Activated B cell treated with CpG ODN at 0.5 μM for 24 hours (primary cell): ENCODE data around the gene RAPGEF2. TPM values are rescaled to one million over a fixed set of nuclear protein-coding genes. Genes with fewer than 3 reads are reported as not detected.
A peak's percentile ranks its signal among the peaks of the same experiment; 100 is the strongest.
"Not testable (repeated sequence)": the region's sequence is repeated elsewhere in the genome, so short reads cannot be mapped to it uniquely, and the experiment has no call there.

Source experiments
- ATAC-seq: fragments of 200-7000 bp; cut with Tn5 transposase; one replicate; pipeline ENCODE4 v1.10.0; 2021; ENCODE audit warnings: low read depth, mild to moderate bottlenecking, moderate library complexity
- CTCF ChIA-PET: fragments of 350-600 bp; sonication (Branson Sonifier 250); formaldehyde crosslinking; loops from one replicate; lab custom pipeline; 2021; ENCODE audit warnings: antibody characterized with exemption; lab: Charles Lee
- POLR2A ChIA-PET: fragments of 350-600 bp; sonication (Branson Sonifier 250); formaldehyde crosslinking; loops from one replicate; lab custom pipeline; 2021; ENCODE audit warnings: antibody characterized with exemption; lab: Charles Lee
- DNase-seq: peaks from one replicate; pipeline ENCODE4 v3.0.0; 2022
- H3K27ac Mint-ChIP-seq: one replicate; pipeline ENCODE4 v1.8.0; 2020; ENCODE audit warnings: mixed read lengths
- H3K27me3 Mint-ChIP-seq: one replicate; pipeline ENCODE4 v1.8.0; 2021; ENCODE audit warnings: mixed read lengths
- H3K36me3 Mint-ChIP-seq: one replicate; pipeline ENCODE4 v1.8.0; 2021; ENCODE audit warnings: low read depth, mixed read lengths
- H3K4me1 Mint-ChIP-seq: one replicate; pipeline ENCODE4 v1.8.0; 2021; ENCODE audit warnings: mixed read lengths
- H3K4me3 Mint-ChIP-seq: one replicate; pipeline ENCODE4 v1.8.0; 2020; ENCODE audit warnings: mild to moderate bottlenecking, mixed read lengths
- H3K9me3 Mint-ChIP-seq: one replicate; pipeline ENCODE4 v1.8.0; 2020; ENCODE audit warnings: mixed read lengths
- intact Hi-C: fragments of 100-400 bp; cut with micrococcal nuclease; formaldehyde crosslinking; loops from one replicate; pipeline ENCODE4 v1.15.1; 2024
- total RNA-seq: library from RNA; stranded (reverse); gene quantifications from 2 replicates; pipeline ENCODE4 v1.2.3, GENCODE V29; 2022
- TF ChIP-seq, protein P1 (sequence below): fragments of 200-600 bp; IDR thresholded peaks from one replicate; pipeline ENCODE4 v1.8.0; 2022; ENCODE audit warnings: antibody characterized with exemption, mild to moderate bottlenecking

The RAPGEF2 gene
- total RNA-seq, 1 donor from 2014 or later = 22.9 TPM

GRCh38 chr4:159077702-159078495 lies 25.0 kb upstream of the RAPGEF2 start:
- peak overlapping the region; percentile 63 for H3K27ac Mint-ChIP-seq
- no peaks in the 10 kb centered on the region for H3K36me3 Mint-ChIP-seq
- H3K9me3 Mint-ChIP-seq = no peaks in the 10 kb centered on the region
- POLR2A ChIA-PET = interaction anchor here (0.5 to 1.0 kb wide), 2 partner anchors 26 to 386 kb away, joined by 3 to 9 read pairs; no protein-coding TSS in a partner anchor
- intact Hi-C loops = loop anchor here (1.0 kb wide), 3 partner anchors 24 to 406 kb away; partner anchors contain the start of gene ETFDH
- H3K4me3 Mint-ChIP-seq = peak overlapping the region; percentile 73
- peaks cover 23% of the 10 kb centered on the region for H3K4me1 Mint-ChIP-seq
- ATAC-seq (peak; percentile 91), DNase-seq (no peak)
- TF ChIP-seq, protein P1, sequence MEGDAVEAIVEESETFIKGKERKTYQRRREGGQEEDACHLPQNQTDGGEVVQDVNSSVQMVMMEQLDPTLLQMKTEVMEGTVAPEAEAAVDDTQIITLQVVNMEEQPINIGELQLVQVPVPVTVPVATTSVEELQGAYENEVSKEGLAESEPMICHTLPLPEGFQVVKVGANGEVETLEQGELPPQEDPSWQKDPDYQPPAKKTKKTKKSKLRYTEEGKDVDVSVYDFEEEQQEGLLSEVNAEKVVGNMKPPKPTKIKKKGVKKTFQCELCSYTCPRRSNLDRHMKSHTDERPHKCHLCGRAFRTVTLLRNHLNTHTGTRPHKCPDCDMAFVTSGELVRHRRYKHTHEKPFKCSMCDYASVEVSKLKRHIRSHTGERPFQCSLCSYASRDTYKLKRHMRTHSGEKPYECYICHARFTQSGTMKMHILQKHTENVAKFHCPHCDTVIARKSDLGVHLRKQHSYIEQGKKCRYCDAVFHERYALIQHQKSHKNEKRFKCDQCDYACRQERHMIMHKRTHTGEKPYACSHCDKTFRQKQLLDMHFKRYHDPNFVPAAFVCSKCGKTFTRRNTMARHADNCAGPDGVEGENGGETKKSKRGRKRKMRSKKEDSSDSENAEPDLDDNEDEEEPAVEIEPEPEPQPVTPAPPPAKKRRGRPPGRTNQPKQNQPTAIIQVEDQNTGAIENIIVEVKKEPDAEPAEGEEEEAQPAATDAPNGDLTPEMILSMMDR = no peak
- H3K27me3 Mint-ChIP-seq = no peaks in the 10 kb centered on the region
- CTCF ChIA-PET = no interaction called here

DNA sequence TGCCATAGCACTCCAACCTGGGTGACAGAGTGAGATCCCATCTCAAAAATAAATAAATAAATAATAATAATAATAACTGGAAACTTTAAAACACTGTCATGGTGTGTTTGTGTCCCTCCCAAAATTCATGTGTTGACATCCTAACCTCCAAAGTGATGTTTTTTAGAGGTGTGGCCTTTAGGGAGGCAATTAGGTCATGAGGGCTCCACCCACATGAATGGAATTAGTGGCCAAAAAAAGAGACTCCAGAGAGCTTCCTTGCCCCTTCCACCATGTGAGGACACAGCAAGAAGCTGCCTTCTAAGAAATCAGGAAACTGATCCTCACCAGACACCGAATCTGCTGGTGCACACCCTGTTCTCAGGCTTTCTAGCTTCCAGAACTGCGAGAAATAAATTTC lies 23.8 kb upstream of the RAPGEF2 start:
- Mint-ChIP-seq H3K4me1 (peaks cover 23% of the 10 kb centered on the region), H3K27me3 (no peaks in the 10 kb centered on the region), H3K4me3 (no peak overlapping the region), H3K36me3 (no peaks in the 10 kb centered on the region), H3K9me3 (no peaks in the 10 kb centered on the region), H3K27ac (no peak overlapping the region)
- TF ChIP-seq, protein P1 = no peak
- ATAC-seq (no peak), DNase-seq (no peak)
- ChIA-PET POLR2A (no interaction called here), CTCF (no interaction called here)
- intact Hi-C loops = no loop called here

GRCh38 chr4:159086606-159087005 lies 16.3 kb upstream of the RAPGEF2 start:
- no peak for ATAC-seq
- Mint-ChIP-seq H3K36me3 (no peaks in the 10 kb centered on the region), H3K27ac (no peak overlapping the region), H3K9me3 (no peaks in the 10 kb centered on the region), H3K27me3 (peaks cover 6% of the 10 kb centered on the region), H3K4me3 (no peak overlapping the region), H3K4me1 (no peaks in the 10 kb centered on the region)
- TF ChIP-seq, protein P1 = no peak
- ChIA-PET CTCF (no interaction called here), POLR2A (no interaction called here)
- no peak for DNase-seq
- intact Hi-C loops = no loop called here

- Mint-ChIP-seq H3K27ac (no peak overlapping the region), H3K36me3 (no peaks in the 10 kb centered on the region), H3K4me3 (no peak overlapping the region), H3K27me3 (peaks cover 4% of the 10 kb centered on the region), H3K9me3 (no peaks in the 10 kb centered on the region), H3K4me1 (no peaks in the 10 kb centered on the region)
- CTCF ChIA-PET = no interaction called here
- intact Hi-C loops = no loop called here
- POLR2A ChIA-PET = no interaction called here
- DNase-seq = no peak
- ATAC-seq = no peak
- TF ChIP-seq, protein P1 = no peak
These were observed 12.6 kb upstream of the RAPGEF2 start for GRCh38 chr4:159090255-159090654.

DNA sequence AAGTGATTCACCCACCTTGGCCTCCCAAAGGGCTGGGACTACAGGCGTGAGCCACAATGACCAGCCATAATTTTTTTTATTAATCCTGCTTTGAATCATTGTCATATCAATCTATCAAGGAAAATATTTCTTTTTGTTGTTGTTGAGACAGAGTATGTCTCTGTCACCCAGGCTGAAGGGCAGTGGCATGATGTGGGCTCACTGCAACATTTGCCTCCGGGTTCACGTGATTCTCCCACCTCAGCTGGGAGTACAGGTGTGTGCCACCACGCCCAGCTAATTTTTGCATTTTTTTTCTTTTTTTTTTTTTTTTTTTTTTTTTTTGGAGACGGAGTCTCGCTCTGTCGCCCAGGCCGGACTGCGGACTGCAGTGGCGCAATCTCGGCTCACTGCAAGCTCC lies 8.7 kb upstream of the RAPGEF2 start:
- H3K27ac Mint-ChIP-seq, DNase-seq, H3K4me1 Mint-ChIP-seq, H3K4me3 Mint-ChIP-seq, H3K27me3 Mint-ChIP-seq, intact Hi-C loops, CTCF ChIA-PET, H3K9me3 Mint-ChIP-seq, ATAC-seq, POLR2A ChIA-PET, H3K36me3 Mint-ChIP-seq: not testable (repeated sequence)
